GM18498 (cell line): ENCODE measurements around the gene AUNIP.

Experiments used
- ATAC-seq: cut with Tn5 transposase; IDR thresholded peaks from one replicate; pipeline ENCODE4 v1.9.1; 2021; ENCODE audit warnings: mild to moderate bottlenecking, moderate library complexity; ENCODE audit not compliant: unreplicated experiment

The AUNIP gene

DNA sequence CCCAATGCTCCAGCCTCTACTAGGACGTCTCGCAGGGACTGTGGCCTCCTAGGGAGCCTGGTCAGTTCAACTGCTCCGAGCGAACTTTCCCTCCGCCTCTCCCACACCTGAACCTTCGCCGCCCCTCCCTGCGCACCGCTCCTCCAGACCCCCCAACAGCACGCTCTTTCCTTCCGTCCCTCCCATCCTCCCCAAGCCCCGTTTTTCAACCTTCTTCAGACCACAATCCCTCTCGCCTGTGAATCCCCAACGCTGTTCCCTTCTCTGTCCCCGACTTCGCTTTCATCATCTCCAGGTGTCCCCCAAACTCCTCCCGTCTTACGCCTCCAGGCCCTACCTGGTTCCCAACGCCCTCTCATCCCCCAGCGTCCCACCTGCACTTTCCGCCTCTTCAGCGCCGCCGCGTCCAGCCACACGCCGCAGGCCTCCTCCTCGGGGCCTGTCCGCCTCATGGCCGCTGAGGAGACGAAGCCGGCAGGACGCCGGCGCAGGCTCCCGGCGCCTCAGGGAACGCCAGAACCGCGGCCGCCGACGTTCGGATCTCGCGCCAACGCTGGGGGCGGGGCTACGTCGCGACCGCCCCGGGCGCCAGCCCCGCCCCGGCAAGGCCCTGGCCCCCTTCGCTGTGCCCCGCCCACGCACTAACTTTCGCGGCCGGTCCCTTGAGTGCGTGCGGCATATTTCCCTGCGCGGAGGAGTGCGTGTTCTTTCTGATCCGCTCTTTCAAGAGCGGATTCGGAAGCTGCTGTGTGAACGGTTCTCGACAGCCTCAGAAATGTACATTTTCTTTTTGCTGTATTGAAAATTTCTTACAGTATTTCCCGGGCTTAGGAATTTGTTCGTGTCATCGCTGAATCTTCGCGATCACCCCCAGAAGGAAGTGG, at the start of gene AUNIP:
TSS of gene AUNIP (minus strand) at position 552 of the 884 bp plus-strand sequence. CDS start at position 452, 100 bp downstream.
- ATAC-seq, result peak; percentile 96

DNA sequence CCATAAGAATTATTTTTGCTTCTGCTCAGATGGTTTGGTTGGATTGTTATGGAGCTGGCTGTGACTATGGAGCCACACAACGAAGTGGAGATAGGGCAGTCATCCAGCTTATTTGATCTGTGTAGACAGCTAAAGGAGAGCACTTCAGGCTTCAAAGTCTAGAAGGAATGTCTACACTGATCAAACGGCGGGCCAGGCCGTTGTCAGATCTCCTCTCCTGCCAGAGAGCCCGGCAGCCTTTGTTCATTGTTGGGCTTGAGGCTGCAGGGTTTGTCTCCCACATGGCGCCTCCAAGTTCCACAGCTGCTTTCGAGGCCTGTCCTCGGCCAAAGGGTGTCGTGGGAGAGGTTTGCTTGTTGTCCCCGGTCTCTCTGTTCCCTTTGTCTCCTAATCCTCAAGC, 49.8 kb upstream of the AUNIP start:
- no peak for ATAC-seq

- no peak for ATAC-seq
These were observed 48.9 kb upstream of the AUNIP start for GRCh38 chr1:25908161-25908560.

- no peak for ATAC-seq
These were observed 48.3 kb upstream of the AUNIP start for GRCh38 chr1:25907601-25908000.

GRCh38 chr1:25906644-25907300, 47.5 kb upstream of the AUNIP start:
- no peak for ATAC-seq

- ATAC-seq, result peak; percentile 77
These were observed 46.7 kb upstream of the AUNIP start, which contains the start of gene STMN1 for GRCh38 chr1:25905680-25906643. Gene STMN1, minus strand, starts transcription at chr1:25906419. Its CDS starts 1,743 bp downstream, at chr1:25904676.

DNA sequence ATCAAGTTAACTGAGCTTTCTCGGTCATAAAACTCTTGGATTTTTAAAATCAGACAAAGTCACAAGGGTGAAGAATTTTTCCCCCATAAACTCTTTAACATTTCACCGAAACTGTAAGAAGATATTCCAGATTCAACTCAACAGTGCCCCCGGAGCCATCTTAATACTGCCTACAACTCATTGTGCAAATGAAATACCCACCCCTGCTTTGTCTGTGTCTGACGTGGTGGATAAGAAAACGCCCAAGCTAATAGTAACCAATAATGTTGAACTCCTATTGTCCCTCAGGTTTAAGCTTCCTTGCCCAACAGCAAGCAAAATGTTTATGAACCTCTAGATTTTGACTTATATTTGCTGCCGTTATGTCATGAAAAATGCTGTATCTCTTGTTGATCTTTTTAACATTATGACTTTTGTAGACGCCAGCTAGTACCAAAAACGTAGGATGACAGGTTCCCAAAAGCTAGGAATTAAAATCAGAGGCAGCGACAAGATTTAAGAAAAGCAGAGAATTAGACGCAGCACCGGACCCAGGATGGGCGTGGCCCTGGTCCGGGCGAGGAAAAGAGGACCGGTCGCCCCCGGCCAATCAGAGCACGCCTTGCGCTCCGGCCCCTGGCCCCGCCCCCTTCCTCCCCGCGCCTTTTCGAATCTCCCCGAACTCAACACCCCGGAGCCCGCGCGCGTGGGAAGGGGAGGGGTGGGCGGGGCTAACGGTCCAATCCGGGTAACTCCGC, 45.9 kb upstream of the AUNIP start:
- peak; percentile 79 for ATAC-seq

- no peak for ATAC-seq
These were observed 44.7 kb upstream of the AUNIP start for GRCh38 chr1:25903986-25904385.

- ATAC-seq, result no peak
These were observed 43.2 kb upstream of the AUNIP start for GRCh38 chr1:25902462-25902861.

GRCh38 chr1:25900219-25900618, 41.0 kb upstream of the AUNIP start:
- ATAC-seq, result no peak

DNA sequence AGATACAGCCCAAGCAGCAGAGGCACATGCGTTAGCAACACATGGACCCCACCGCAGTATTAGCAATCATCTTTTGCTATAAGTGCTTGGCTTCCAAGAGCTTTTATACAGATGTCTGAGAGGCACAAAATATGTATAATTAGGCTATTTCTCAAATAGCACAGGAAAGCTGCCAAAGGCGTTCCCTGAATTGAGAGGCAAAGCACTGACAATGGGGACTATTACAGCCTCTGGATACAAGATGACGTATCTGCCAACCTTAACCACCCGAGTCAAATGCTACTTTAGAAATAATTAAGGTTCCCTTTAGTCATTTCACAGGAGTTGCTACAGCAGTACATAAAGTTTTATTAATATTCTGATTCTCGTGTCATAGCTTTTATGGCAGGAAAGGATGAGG, 40.5 kb upstream of the AUNIP start:
- ATAC-seq, result no peak

- no peak for ATAC-seq
These were observed 39.2 kb upstream of the AUNIP start for GRCh38 chr1:25898223-25899015.

- no peak for ATAC-seq
These were observed 38.5 kb upstream of the AUNIP start for GRCh38 chr1:25897754-25898153.

- no peak for ATAC-seq
These were observed 37.0 kb upstream of the AUNIP start for GRCh38 chr1:25896266-25896665.

DNA sequence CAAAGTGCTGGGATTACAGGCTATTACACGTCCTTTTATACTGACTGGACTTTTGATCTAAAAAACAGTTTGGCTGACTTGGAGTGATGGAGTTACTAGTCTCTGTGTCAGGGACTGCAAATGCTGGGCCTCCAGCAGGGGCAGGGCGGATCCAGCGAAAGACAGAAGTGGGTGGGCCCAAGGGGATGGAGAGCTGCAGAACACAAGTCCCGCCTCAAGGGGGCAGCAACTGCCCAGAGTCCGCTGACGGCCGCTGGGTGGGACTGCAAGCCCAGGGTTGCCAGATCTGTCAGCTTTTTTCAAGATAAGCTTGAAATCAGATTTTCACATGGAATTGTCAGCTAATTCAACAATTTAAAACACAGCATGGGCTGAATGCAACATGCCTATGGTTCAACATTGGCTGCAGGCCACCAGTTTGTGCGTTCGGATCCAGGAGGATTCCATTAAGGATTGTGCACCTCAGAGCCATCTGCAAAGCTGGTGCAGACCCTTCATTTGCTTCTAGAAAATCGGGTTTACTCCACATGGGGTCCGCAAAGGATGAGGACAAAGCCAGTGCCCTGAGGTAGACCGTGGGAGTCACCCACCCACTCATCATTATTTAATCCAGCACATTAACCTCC, 36.2 kb upstream of the AUNIP start:
- peak; percentile 90 for ATAC-seq

DNA sequence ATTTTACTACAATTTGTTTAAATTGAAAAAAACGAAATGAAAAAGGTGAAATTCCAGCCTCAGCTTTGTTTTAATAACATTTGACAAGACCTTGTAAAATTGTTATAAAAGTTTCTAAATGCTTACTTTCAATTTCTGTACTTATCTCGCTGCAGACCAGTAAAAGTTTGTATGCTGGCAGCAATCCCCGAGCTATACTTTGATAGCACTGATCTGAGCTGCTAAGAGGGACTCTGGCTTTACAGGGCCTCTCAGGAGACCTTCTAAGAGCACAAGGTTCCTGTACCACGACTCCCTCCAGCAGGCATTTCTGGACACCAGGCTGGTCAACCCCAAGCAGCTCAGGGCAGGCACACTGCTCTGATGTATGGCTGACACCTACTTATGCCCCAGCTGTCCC, 33.9 kb upstream of the AUNIP start:
- ATAC-seq, result no peak

DNA sequence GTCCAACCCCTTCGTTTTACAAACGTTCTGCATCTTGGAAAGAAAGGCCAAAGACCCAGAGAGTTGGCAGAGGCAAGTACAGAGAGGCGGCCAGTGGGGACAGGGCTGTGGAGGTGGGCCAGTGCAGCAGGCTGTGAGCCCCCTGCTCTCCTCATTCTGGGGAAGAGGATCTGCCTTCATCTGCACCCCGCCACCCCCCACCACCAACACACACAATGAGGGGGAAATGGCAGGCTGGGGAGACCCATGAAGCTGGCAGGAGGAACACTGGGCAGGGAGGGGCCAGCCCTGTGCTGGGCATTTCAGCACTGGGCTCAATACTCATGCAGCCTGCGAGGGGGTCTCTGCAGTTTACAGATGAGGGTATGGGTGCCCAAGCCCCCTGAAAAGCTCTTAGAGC, 32.3 kb upstream of the AUNIP start:
- no peak for ATAC-seq

- ATAC-seq, result no peak
These were observed 31.2 kb upstream of the AUNIP start for GRCh38 chr1:25890239-25891034.
